GM18505 (cell line): ENCODE results near the gene DCLK2.

ENCODE experiments used
- ATAC-seq: cut with Tn5 transposase; IDR thresholded peaks from one replicate; pipeline ENCODE4 v1.9.1; 2021; ENCODE audit not compliant: unreplicated experiment
- POLR2A ChIP-seq: IDR thresholded peaks from 4 replicates; pipeline ENCODE4 v1.6.1; 2011; ENCODE audit warnings: borderline replicate concordance; ENCODE audit not compliant: insufficient read depth, insufficient read length; ENCODE audit errors: extremely low read depth

The DCLK2 gene

GRCh38 chr4:150250293-150250997 is 172.2 kb downstream of the DCLK2 start:
- TF ChIP-seq POLR2A = no peak
- no peak for ATAC-seq

GRCh38 chr4:150250998-150251651 is 172.9 kb downstream of the DCLK2 start:
- no peak for TF ChIP-seq POLR2A
- ATAC-seq = no peak

- ATAC-seq = no peak
- no peak for TF ChIP-seq POLR2A
Measured at GRCh38 chr4:150251752-150252190, 173.5 kb downstream of the DCLK2 start.

GRCh38 chr4:150252306-150252705 is 174.1 kb downstream of the DCLK2 start:
- no peak for TF ChIP-seq POLR2A
- no peak for ATAC-seq

GRCh38 chr4:150252741-150253140 is 174.5 kb downstream of the DCLK2 start:
- no peak for ATAC-seq
- no peak for TF ChIP-seq POLR2A

- no peak for ATAC-seq
- TF ChIP-seq POLR2A = no peak
Measured at GRCh38 chr4:150253416-150253815, 175.2 kb downstream of the DCLK2 start.

GRCh38 chr4:150253965-150254630 is 175.9 kb downstream of the DCLK2 start:
- ATAC-seq = no peak
- TF ChIP-seq POLR2A = no peak

- no peak for ATAC-seq
- TF ChIP-seq POLR2A = no peak
Measured at GRCh38 chr4:150255610-150256224, 177.5 kb downstream of the DCLK2 start.

- no peak for TF ChIP-seq POLR2A
- ATAC-seq = no peak
Measured at GRCh38 chr4:150256225-150256620, 178.0 kb downstream of the DCLK2 start.

- no peak for ATAC-seq
- TF ChIP-seq POLR2A = no peak
Measured at GRCh38 chr4:150256841-150257730, 178.8 kb downstream of the DCLK2 start.

GRCh38 chr4:150258569-150258968 is 180.3 kb downstream of the DCLK2 start:
- no peak for TF ChIP-seq POLR2A
- no peak for ATAC-seq

GRCh38 chr4:150259861-150260567 is 181.8 kb downstream of the DCLK2 start:
- TF ChIP-seq POLR2A = no peak
- ATAC-seq = no peak

GRCh38 chr4:150261571-150261970 is 183.3 kb downstream of the DCLK2 start:
- no peak for ATAC-seq
- TF ChIP-seq POLR2A = no peak

GRCh38 chr4:150262611-150263010 is 184.4 kb downstream of the DCLK2 start:
- no peak for TF ChIP-seq POLR2A
- ATAC-seq = no peak
